Ecto neural progenitor cell (in vitro differentiated cells): ENCODE results near the gene BTF3L4.
"Not testable (repeated sequence)": the region's sequence is repeated elsewhere in the genome, so short reads cannot be mapped to it uniquely, and the experiment has no call there.

Source experiments
- DNase-seq: peaks from one replicate; pipeline ENCODE4 v3.0.0-alpha.2; 2018; ENCODE audit warnings: low spot score

BTF3L4 gene

GRCh38 chr1:52056163-52056936, at the start of gene BTF3L4:
Gene BTF3L4, plus strand, starts transcription at chr1:52056295. Its CDS starts 3,553 bp downstream, at chr1:52059848.
- DNase-seq, result peak; percentile 95

GRCh38 chr1:52007215-52008002, 48.7 kb upstream of the BTF3L4 start:
- DNase-seq, result no peak

DNA sequence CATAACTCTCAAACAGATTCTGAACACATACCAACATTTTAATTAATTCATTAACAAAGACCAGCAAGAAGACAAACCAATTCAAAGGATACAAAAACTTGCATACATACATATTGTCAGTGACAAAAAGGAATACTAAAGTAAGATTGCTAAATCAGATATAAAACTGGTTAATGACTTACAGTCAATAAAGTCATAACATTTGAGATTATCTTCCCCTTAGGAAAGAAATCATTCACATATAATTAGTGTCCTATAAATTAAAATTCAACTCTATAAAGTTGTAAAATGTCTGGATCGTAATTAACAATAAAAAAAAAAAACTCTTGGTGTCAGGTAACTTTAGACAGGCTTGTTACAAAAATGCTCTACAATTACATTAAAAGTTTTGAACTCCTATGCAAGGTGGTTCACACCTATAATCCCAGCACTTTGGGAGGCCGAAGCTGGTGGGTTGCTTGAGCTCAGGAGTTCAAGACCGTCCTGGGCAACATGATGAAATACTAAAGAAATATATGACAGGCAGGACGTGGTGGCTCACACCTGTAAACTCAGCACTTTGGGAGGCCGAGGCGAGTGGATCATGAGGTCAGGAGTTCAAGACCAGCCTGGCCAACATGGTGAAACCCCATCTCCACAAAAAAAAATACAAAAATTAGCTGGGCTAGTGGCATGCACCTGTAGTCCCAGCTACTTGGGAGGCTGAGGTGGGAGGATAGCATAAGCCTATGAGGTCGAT, 47.9 kb upstream of the BTF3L4 start:
- no peak for DNase-seq

GRCh38 chr1:52022133-52022532, 34.0 kb upstream of the BTF3L4 start:
- DNase-seq, result no peak

DNA sequence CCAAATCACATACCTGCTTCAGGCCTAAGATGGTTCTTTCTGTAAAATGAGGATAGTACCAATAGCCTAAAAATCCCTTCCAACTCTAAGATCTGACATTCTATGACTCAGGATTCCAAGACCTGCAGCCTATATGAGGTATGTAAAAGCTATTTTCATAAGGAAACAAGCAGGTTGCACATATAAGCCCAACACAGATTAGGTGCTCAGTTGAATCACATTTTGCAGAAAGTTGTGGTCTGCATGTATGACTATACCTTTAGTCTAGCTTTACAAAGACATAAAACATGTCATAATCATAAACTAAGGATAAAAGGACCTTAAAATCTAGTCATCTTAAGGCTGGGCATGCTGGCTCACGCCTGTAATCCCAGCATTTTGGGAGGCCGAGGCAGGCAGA, 29.8 kb upstream of the BTF3L4 start:
- DNase-seq, result no peak

DNA sequence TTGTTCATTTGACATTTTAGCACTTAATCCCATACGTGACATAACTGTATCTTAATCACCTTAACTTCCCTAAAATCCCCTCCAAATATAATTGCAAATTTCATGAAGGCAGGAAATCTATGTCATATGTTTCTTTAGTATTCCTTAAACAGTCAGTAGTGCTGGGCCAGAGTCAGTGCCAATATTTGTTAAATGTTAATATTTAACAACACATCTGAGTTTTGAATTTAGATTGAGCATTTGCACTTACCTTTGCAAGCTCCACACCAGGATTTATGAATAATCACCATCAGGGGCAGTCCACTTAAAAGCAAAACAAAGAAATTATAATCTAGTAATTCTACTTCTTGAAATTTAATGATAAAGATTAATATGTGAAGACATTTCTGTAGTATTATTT, 27.8 kb upstream of the BTF3L4 start:
- no peak for DNase-seq

- DNase-seq, result not testable (repeated sequence)
These were observed 27.3 kb upstream of the BTF3L4 start for GRCh38 chr1:52028839-52029238.

DNA sequence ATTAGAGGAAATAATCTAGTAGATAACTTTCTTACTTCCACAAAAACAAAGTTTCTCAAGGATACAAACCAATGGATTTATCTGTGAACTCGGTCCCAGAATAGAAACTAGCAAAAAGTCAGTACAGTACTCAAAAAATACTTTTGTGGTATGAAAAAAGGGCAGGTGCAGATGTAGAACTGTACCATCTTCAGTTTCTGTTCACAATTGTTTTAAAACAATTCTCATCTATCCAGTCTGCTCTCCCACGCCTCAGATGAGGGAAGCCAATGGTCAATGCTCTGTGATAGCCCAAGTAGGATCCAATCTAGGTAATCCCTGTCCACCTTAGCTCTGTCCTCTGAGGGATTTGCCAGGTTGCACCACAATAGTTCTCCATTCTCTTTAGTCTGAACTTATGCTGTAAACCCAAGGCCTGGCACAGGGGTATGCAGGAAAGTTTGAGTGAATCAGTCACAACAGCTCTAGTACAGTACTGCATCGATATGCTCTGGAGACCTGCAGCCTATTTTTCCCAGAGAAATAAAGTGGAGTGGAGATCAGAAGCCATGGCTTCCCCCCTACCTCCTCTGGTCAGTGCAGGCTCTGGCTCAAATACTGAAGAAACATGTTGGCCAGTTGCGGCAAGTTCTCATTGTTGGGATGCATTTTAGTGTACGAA, 23.8 kb upstream of the BTF3L4 start:
- DNase-seq, result no peak

DNA sequence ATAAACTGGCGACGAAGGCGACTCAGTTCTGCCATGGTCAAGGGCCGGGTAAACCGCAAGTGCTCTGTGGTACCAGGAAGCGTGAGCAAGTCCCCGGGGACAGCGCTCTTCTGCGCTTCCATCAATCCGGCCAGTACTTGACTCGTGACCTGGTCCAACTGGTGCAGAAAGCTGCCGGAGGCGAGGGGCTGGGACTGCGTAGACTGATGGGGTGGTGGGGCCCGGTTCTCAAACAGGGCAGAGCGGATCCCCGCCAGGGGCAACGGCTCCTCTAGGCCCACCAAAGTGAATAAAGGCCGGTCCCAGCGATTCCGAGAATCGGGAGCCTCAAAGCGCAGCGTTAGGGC, 23.3 kb upstream of the BTF3L4 start:
- DNase-seq, result peak; percentile 59

GRCh38 chr1:52033190-52034049, 22.7 kb upstream of the BTF3L4 start, which contains the start of gene KTI12:
Gene KTI12, minus strand, starts transcription at chr1:52033810. Its CDS starts 49 bp downstream, at chr1:52033761.
- DNase-seq, result peak; percentile 83

DNA sequence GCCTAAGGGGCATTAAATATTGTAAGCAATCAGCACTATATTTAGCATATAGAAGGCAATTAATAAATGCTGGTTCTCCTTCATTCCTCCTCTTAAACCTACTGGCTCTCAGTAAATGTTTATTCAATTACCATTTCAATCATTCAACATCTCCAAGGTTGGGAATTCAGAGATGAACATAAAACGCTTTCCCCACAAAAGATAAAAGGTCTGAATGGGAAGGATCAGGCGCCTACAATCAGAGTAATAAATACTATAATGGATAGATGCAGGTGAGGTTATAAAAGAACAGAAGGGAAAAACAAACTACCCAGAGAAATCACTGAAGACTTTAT, 22.1 kb upstream of the BTF3L4 start:
- no peak for DNase-seq

DNA sequence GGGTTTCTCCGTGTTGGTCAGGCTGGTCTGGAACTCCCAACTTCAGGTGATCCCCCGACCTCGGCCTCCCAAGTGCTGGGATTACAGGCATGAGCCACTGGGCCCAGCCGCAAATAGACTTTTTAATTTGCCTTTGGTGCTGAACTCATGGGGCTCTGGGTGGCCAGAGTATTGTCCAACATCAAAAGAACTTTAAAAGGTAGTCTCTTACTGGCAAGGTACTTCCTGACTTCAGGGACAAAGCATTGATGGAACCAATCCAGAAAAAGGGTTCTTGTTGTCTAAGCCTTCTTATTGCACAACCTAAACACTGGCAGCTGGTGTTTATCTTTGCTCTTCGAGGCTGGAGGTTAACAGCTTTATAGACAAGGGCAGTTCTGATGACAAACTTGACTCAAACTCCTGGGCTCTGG, 18.7 kb upstream of the BTF3L4 start:
- no peak for DNase-seq

DNA sequence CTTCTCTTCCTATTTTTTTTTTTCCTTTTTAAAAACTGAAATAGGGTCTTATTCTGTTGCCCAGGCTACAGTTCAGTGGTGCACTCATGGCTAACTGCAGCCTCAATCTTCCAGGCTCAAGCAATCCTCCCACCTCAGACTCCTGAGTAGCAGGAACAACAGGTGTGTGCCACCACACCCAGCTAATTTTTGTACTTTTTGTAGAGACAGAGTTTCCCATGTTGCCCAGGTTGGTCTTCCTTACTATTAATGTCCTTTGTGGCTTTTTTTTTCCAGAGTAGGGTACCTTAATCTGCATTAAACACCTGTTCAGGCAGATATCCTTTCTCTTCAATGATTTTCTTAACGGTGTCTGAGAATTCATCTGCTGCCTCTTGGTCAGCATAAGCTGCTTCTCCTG, 18.2 kb upstream of the BTF3L4 start:
- no peak for DNase-seq

- DNase-seq, result no peak
These were observed 14.4 kb upstream of the BTF3L4 start for GRCh38 chr1:52041551-52042185.

- DNase-seq, result no peak
These were observed 10.9 kb upstream of the BTF3L4 start for GRCh38 chr1:52045236-52045635.

DNA sequence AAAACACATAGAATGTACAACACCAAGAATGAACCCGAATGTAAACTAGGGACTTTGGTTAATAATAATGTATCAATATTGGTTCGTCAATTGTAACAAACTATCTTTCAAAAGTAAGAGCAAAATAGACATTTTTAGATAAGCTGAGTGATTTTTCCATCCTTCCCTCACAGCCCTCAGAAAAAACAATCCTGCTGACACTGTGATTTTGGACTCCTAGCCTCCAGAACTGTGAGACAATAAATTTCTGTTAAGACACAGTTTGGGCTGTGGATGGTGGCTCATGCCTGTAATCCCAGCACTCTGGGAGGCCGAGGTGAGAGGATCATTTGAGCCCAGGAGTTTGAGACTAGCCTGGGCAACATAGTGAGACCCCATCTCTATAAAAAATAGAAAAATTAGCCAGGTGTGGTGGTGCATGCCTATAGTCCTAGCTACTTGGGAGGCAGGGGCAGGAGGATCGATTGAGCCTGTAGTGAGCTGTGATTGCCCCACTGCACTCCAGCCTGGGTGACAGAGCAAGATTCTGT, 10.4 kb upstream of the BTF3L4 start:
- not testable (repeated sequence) for DNase-seq

GRCh38 chr1:52049337-52049736, 6.8 kb upstream of the BTF3L4 start:
- not testable (repeated sequence) for DNase-seq

DNA sequence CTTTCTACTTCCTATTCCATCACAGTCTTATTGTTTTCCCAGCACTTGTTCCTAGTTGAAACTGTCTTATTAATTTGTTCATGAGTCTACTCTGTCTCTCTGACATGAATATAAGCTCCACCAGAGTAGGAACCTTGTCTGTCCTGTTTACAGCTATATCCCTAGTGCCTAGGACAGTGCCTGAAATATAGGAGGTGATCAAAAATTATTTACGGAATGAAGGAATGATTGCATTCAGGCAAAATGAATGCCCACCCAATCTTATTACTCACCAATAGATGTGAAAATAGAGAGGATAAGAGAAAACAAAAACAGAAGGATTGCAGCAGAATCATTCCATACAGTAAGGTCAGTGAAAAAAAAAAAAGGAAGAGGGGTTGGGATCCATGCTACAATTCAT, 2.2 kb upstream of the BTF3L4 start:
- DNase-seq, result no peak

- no peak for DNase-seq
These were observed 1.5 kb upstream of the BTF3L4 start for GRCh38 chr1:52054496-52055065.
